CD4-positive, alpha-beta T cell treated with Interleukin-17A for 1 hour (primary cell): ENCODE results near the gene VDR.
"Not testable (repeated sequence)": the region's sequence is repeated elsewhere in the genome, so short reads cannot be mapped to it uniquely, and the experiment has no call there.

Source experiments
- DNase-seq: peaks from one replicate; pipeline ENCODE4 v3.0.0-alpha.2; 2020

The VDR gene

GRCh38 chr12:47811072-47811396, 93.8 kb downstream of the VDR start:
- no peak for DNase-seq

- not testable (repeated sequence) for DNase-seq
Measured at GRCh38 chr12:47809518-47809917, 95.3 kb downstream of the VDR start.

GRCh38 chr12:47808574-47809365, 96.0 kb downstream of the VDR start:
- peak; percentile 68 for DNase-seq

GRCh38 chr12:47808050-47808449, 96.7 kb downstream of the VDR start:
- DNase-seq, result peak; percentile 93

- DNase-seq, result no peak
Measured at GRCh38 chr12:47807338-47807737, 97.5 kb downstream of the VDR start.

- DNase-seq, result no peak
Measured at GRCh38 chr12:47805417-47805816, 99.4 kb downstream of the VDR start.

- no peak for DNase-seq
Measured at GRCh38 chr12:47804171-47804570, 100.6 kb downstream of the VDR start.

GRCh38 chr12:47803191-47803875, 101.5 kb downstream of the VDR start:
- DNase-seq, result no peak

- no peak for DNase-seq
Measured at GRCh38 chr12:47802312-47802711, 102.5 kb downstream of the VDR start.

- DNase-seq, result no peak
Measured at GRCh38 chr12:47801904-47802246, 102.9 kb downstream of the VDR start.

GRCh38 chr12:47801170-47801903, 103.5 kb downstream of the VDR start:
- DNase-seq, result no peak

- DNase-seq, result no peak
Measured at GRCh38 chr12:47800582-47800981, 104.2 kb downstream of the VDR start.

- DNase-seq, result no peak
Measured at GRCh38 chr12:47799357-47799955, 105.3 kb downstream of the VDR start.

- no peak for DNase-seq
Measured at GRCh38 chr12:47798382-47798948, 106.3 kb downstream of the VDR start.

GRCh38 chr12:47797441-47797840, 107.4 kb downstream of the VDR start:
- DNase-seq, result peak; percentile 51

GRCh38 chr12:47795814-47796411, 108.9 kb downstream of the VDR start:
- DNase-seq, result no peak

- DNase-seq, result no peak
Measured at GRCh38 chr12:47795121-47795813, 109.5 kb downstream of the VDR start.

- no peak for DNase-seq
Measured at GRCh38 chr12:47794679-47795078, 110.1 kb downstream of the VDR start.

- DNase-seq, result no peak
Measured at GRCh38 chr12:47793015-47793681, 111.6 kb downstream of the VDR start.

- DNase-seq, result no peak
Measured at GRCh38 chr12:47791874-47792273, 112.9 kb downstream of the VDR start.
